H9 (cell line): ENCODE measurements around the gene IZUMO2. TPM values are rescaled to one million over a fixed set of nuclear protein-coding genes. Genes with fewer than 3 reads are reported as not detected.

Experiments used
- DNase-seq: peaks from one replicate; pipeline ENCODE4 v3.0.0-alpha.2; 2017
- H2AFZ ChIP-seq: one replicate; pipeline ENCODE4 v1.6.1; 2013; ENCODE audit warnings: mild to moderate bottlenecking, low read length, control low read depth, moderate library complexity
- H2AK5ac ChIP-seq: 2 replicates; pipeline ENCODE4 v1.6.1; 2013; ENCODE audit warnings: low read length, control low read depth, mixed read lengths; ENCODE audit not compliant: insufficient read length
- H2BK120ac ChIP-seq: one replicate; pipeline ENCODE4 v1.6.1; 2013; ENCODE audit warnings: low read depth, mild to moderate bottlenecking, low read length, control low read depth, inconsistent platforms; ENCODE audit not compliant: poor library complexity, severe bottlenecking
- H2BK12ac ChIP-seq: 2 replicates; pipeline ENCODE4 v1.6.1; 2013; ENCODE audit warnings: low read length, control low read depth, mixed read lengths, low read depth; ENCODE audit not compliant: insufficient read length
- H2BK15ac ChIP-seq: 2 replicates; pipeline ENCODE4 v1.6.1; 2013; ENCODE audit warnings: low read depth, low read length, control low read depth
- H2BK20ac ChIP-seq: one replicate; pipeline ENCODE4 v1.6.1; 2013; ENCODE audit warnings: low read depth, mild to moderate bottlenecking, low read length, control low read depth, inconsistent platforms; ENCODE audit not compliant: poor library complexity, severe bottlenecking
- H2BK5ac ChIP-seq: 2 replicates; pipeline ENCODE4 v1.6.1; 2013; ENCODE audit warnings: low read length, control low read depth, mixed read lengths; ENCODE audit not compliant: insufficient read length
- H3K14ac ChIP-seq: 2 replicates; pipeline ENCODE4 v1.6.1; 2013; ENCODE audit warnings: low read length, control low read depth; ENCODE audit not compliant: insufficient read depth
- H3K18ac ChIP-seq: 2 replicates; pipeline ENCODE4 v1.6.1; 2013; ENCODE audit warnings: low read depth, mild to moderate bottlenecking, mixed read lengths, low read length, control low read depth; ENCODE audit not compliant: insufficient read length
- H3K23ac ChIP-seq: 2 replicates; pipeline ENCODE4 v1.6.1; 2013; ENCODE audit warnings: low read length, control low read depth, mixed read lengths, low read depth; ENCODE audit not compliant: insufficient read length
- H3K23me2 ChIP-seq: 2 replicates; pipeline ENCODE4 v1.6.1; 2013; ENCODE audit warnings: low read depth, mild to moderate bottlenecking, mixed read lengths, low read length, control low read depth; ENCODE audit not compliant: insufficient read length, poor library complexity, severe bottlenecking
- H3K27ac ChIP-seq: 2 replicates; pipeline ENCODE4 v1.5.1; 2013; ENCODE audit warnings: low read length, control low read depth, mixed read lengths, low read depth; ENCODE audit not compliant: insufficient read length
- H3K27me3 ChIP-seq: 2 replicates; pipeline ENCODE4 v1.6.1; 2013; ENCODE audit warnings: low read length, control low read depth, inconsistent platforms; ENCODE audit not compliant: insufficient read depth
- H3K4ac ChIP-seq: 2 replicates; pipeline ENCODE4 v1.6.1; 2013; ENCODE audit warnings: low read depth, mild to moderate bottlenecking, control low read depth, inconsistent platforms, low read length, moderate library complexity
- H3K4me1 ChIP-seq: 2 replicates; pipeline ENCODE4 v1.6.1; 2013; ENCODE audit warnings: low read length, control low read depth, inconsistent platforms; ENCODE audit not compliant: insufficient read depth
- H3K4me2 ChIP-seq: 2 replicates; pipeline ENCODE4 v1.6.1; 2013; ENCODE audit warnings: low read length, control low read depth, mixed read lengths; ENCODE audit not compliant: insufficient read length, insufficient read depth
- H3K56ac ChIP-seq: 2 replicates; pipeline ENCODE4 v1.6.1; 2013; ENCODE audit warnings: low read depth, mild to moderate bottlenecking, mixed read lengths, low read length, control low read depth; ENCODE audit not compliant: insufficient read length
- H3K79me1 ChIP-seq: 2 replicates; pipeline ENCODE4 v1.6.1; 2013; ENCODE audit warnings: low read depth, mild to moderate bottlenecking, moderate library complexity, low read length, control low read depth, inconsistent platforms; ENCODE audit not compliant: insufficient read depth, poor library complexity, severe bottlenecking
- H3K79me2 ChIP-seq: 2 replicates; pipeline ENCODE4 v1.6.1; 2013; ENCODE audit warnings: low read length, control low read depth, inconsistent platforms; ENCODE audit not compliant: insufficient read depth
- H3K9ac ChIP-seq: 2 replicates; pipeline ENCODE4 v1.6.1; 2013; ENCODE audit warnings: low read length, control low read depth, mixed read lengths; ENCODE audit not compliant: insufficient read length; ENCODE audit errors: extremely low read depth
- H3K9me3 ChIP-seq: one replicate; pipeline ENCODE4 v1.6.1; 2013; ENCODE audit warnings: low read depth, low read length, inconsistent platforms; ENCODE audit not compliant: control insufficient read depth
- H3T11ph ChIP-seq: one replicate; pipeline ENCODE4 v1.6.1; 2013; ENCODE audit warnings: mild to moderate bottlenecking, low read length, control low read depth, inconsistent platforms
- H4K20me1 ChIP-seq: one replicate; pipeline ENCODE4 v1.6.1; 2013; ENCODE audit not compliant: control insufficient read depth, insufficient read length, insufficient read depth
- H4K5ac ChIP-seq: 2 replicates; pipeline ENCODE4 v1.6.1; 2013; ENCODE audit warnings: low read depth, mild to moderate bottlenecking, mixed read lengths, low read length, control low read depth; ENCODE audit not compliant: insufficient read length
- H4K8ac ChIP-seq: replicated peaks from 2 replicates; pipeline ENCODE4 v1.6.1; 2013; ENCODE audit warnings: low read length, control low read depth, mixed read lengths, low read depth; ENCODE audit not compliant: insufficient read length
- H4K91ac ChIP-seq: 2 replicates; pipeline ENCODE4 v1.6.1; 2013; ENCODE audit warnings: low read depth, mild to moderate bottlenecking, moderate library complexity, mixed read lengths, low read length, control low read depth; ENCODE audit not compliant: insufficient read length
- H3K27ac Mint-ChIP-seq, 3 experiments: 2 replicates in 2 of 3; 3 replicates in 1 of 3; pipeline ENCODE4 v1.8.0; 2020 to 2021; ENCODE audit warnings: mixed read lengths in 3 of 3, mild to moderate bottlenecking in 1 of 3, moderate library complexity in 1 of 3
- H3K27me3 Mint-ChIP-seq: 2 replicates; pipeline ENCODE4 v1.8.0; 2021; ENCODE audit warnings: low read depth, mild to moderate bottlenecking, moderate library complexity, mixed read lengths
- H3K36me3 Mint-ChIP-seq, 3 experiments: 2 replicates in 2 of 3; 3 replicates in 1 of 3; pipeline ENCODE4 v1.8.0; 2020 to 2021; ENCODE audit warnings: low read depth in 3 of 3, mixed read lengths in 3 of 3; ENCODE audit not compliant: insufficient read depth in 1 of 3
- H3K4me1 Mint-ChIP-seq, 2 experiments: 2 replicates each; pipeline ENCODE4 v1.8.0; 2020; ENCODE audit warnings: mixed read lengths in 2 of 2
- H3K4me3 Mint-ChIP-seq, 2 experiments: 2 replicates in 1 of 2; 3 replicates in 1 of 2; pipeline ENCODE4 v1.8.0; 2020 to 2021; ENCODE audit warnings: mild to moderate bottlenecking in 2 of 2, mixed read lengths in 2 of 2, moderate library complexity in 1 of 2
- H3K9me3 Mint-ChIP-seq, 2 experiments: 2 replicates in 1 of 2; 3 replicates in 1 of 2; pipeline ENCODE4 v1.8.0; 2020; ENCODE audit warnings: mild to moderate bottlenecking in 2 of 2, mixed read lengths in 2 of 2, moderate library complexity in 1 of 2
- CTCF ChIP-seq: fragments of 200-600 bp; sonication (generic); conservative IDR thresholded peaks from 3 replicates; pipeline ENCODE4 v1.8.0; 2021; ENCODE audit warnings: antibody characterized with exemption, mild to moderate bottlenecking
- total RNA-seq: library from RNA; stranded (reverse); gene quantifications from 2 replicates; pipeline ENCODE4 v1.2.1, GENCODE V29; 2021

Gene IZUMO2
- total RNA-seq, 1 experiment from 2014 or later, result not detected

- Histone ChIP-seq H3K4me2 (no peak overlapping the region), H3K4ac (no peak overlapping the region), H3K23ac (no peak overlapping the region), H3T11ph (no peak overlapping the region), H3K79me2 (no peaks in the 10 kb centered on the region), H3K27ac (no peak overlapping the region), H4K5ac (no peak overlapping the region), H3K79me1 (no peaks in the 10 kb centered on the region), H4K91ac (no peak overlapping the region), H2AK5ac (no peak overlapping the region), H4K8ac (no peak overlapping the region), H3K56ac (no peak overlapping the region), H3K14ac (no peak overlapping the region), H4K20me1 (no peaks in the 10 kb centered on the region), H3K4me1 (no peaks in the 10 kb centered on the region), H2AFZ (no peak overlapping the region), H3K18ac (no peak overlapping the region), H3K27me3 (no peaks in the 10 kb centered on the region), H3K9me3 (peaks cover 5% of the 10 kb centered on the region), H2BK120ac (no peak overlapping the region), H2BK12ac (no peak overlapping the region), H2BK5ac (no peak overlapping the region), H2BK20ac (no peak overlapping the region), H3K9ac (no peak overlapping the region), H2BK15ac (no peak overlapping the region), H3K23me2 (no peaks in the 10 kb centered on the region)
- H3K4me1 Mint-ChIP-seq, result peaks cover 9 to 24% of the 10 kb centered on the region in 2 experiments
- peaks cover 21% of the 10 kb centered on the region for H3K27me3 Mint-ChIP-seq
- H3K4me3 Mint-ChIP-seq, result no peak overlapping the region
- H3K27ac Mint-ChIP-seq, result no peak overlapping the region
- H3K36me3 Mint-ChIP-seq, result no peaks in the 10 kb centered on the region
- TF ChIP-seq CTCF, result no peak
- peaks cover 0 to 6% of the 10 kb centered on the region in 2 experiments; a peak in 1 of 5 replicates for H3K9me3 Mint-ChIP-seq
- DNase-seq, result no peak
Measured at GRCh38 chr19:50158577-50158976, 4.5 kb downstream of the IZUMO2 start.
